T1000 (cell line): ENCODE measurements around the gene RBM38.

ENCODE experiments used
- DNase-seq: peaks from one replicate; lab custom pipeline; 2025; ENCODE audit warnings: mixed read lengths; lab: John Stamatoyannopoulos, UW

Gene RBM38

DNA sequence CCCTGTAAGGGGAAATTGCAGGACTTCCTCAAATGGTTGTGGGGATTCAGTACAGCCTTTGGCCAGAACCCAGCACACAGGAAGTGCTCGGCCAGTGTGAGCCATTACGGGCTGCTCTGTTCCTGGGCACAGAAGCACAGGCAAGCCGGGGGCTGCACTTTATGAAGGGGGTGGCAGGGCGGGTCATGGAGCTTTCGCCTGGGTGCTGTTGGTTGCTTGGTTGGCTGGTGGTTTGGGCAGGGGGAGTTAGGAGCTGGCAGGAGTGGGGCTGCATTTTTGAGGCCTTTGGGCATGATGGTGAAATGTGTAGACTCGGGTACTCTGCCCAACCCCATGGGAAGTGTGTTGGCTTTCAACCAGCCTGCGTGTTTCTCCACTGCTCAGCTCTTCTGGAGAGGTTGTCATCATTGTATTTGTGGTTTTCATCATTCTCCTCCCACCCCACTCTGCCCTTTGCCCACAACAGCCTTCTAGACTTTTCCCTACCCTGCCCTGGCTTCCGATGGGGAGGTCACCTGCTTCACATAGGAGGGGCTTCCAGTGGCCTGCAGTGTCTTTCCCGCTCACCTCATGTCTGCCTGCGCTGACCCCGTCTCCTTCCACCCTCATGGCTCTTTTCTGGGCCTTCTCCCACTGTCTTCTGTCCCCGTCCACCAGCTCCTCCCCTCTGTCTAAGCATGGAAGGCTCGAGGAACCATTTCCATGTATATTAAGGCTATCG lies 16.1 kb upstream of the RBM38 start:
- no peak for DNase-seq

- no peak for DNase-seq
Observed at GRCh38 chr20:57375652-57376230, 15.5 kb upstream of the RBM38 start.

- DNase-seq, result no peak
Observed at GRCh38 chr20:57377350-57377749, 13.8 kb upstream of the RBM38 start.

DNA sequence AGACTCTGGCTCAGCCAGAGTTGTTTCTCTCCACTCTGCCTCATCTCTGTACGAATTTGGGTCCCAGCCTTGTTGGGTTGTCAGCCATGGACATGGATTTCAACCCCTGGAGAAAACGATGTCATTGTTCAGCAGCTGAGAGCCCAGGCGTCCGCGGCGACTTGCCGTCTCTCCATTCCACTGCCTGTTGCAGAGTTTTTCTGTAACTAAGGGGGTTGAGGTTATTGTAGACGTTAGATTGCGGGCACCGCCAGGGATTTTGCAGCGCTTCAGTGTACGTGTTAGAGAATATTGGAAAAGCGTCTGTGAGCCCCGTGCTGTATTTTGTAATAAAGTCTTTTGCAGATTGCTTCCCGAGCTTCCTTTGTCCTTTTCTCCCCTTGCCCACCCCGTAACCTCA lies 13.1 kb upstream of the RBM38 start:
- no peak for DNase-seq

- DNase-seq, result no peak
Observed at GRCh38 chr20:57378646-57379262, 12.4 kb upstream of the RBM38 start.

- no peak for DNase-seq
Observed at GRCh38 chr20:57379263-57379647, 11.9 kb upstream of the RBM38 start.

- DNase-seq, result no peak
Observed at GRCh38 chr20:57380081-57380750, 11.0 kb upstream of the RBM38 start.

- DNase-seq, result peak; percentile 74
Observed at GRCh38 chr20:57381596-57382503, 9.3 kb upstream of the RBM38 start.

GRCh38 chr20:57382516-57382915 lies 8.7 kb upstream of the RBM38 start:
- DNase-seq, result no peak

DNA sequence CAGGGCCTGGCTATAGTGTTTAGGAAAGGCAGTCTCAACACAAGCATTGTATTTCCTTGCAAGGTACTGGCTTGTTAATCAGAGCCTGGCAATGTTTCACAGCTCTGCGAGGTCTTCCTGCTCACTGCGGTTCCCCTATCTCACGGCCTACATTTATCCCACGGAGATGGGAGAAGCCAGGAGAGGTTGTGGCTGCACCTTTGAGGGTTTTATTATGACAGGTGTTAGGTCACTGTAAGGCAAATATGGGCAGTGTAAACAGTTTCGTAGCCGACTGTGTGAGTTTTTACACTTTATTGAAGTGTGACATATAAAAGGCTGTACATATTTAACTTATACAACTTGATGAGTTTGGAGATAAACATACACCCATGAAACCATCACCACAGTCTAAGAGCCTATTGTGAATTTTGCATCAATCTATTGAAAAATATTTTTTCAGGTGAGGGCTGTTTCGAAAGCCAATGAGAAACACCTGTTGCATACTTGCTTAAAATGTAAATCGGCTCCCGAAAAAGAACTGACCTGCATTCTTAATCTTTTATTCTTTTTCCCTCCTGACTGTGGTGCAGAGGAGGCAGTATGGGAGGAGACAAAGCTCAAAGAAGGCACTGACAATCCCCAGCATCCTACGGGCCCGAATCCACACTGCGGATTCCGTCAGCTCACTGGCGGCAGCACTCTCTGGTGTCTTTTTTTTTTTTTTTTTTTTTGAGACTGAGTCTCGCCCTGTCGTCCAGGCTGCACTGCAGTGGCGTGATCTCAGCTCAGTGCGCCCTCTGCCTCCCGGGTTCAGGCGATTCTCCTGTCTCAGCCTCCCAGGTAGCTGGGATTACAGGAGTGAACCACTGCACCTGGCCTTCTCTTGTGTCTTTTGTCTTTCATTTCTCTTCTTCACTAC lies 7.5 kb upstream of the RBM38 start:
- no peak for DNase-seq

DNA sequence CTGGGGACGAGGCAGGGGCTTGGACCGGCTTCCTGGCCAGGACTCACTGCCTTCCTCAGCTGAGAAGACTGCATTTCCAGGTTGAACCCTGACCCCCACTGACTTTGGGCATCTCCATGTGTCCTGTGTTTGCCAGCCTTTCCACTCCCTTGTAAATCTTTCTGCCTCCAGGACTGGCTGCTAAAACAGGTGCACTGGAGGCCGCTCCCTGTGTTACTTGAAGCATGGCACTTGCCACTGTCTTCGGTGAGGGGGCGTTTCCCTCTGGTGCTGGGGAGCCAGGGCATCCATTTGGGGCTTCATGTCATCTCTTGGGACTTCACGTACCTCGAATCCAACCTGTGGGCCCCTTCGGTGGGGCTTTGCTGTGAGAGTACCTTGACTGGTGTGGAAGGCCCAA lies 6.7 kb upstream of the RBM38 start:
- DNase-seq, result no peak

- DNase-seq, result no peak
Observed at GRCh38 chr20:57384953-57385761, 6.0 kb upstream of the RBM38 start.

- DNase-seq, result no peak
Observed at GRCh38 chr20:57385940-57386339, 5.3 kb upstream of the RBM38 start.

- DNase-seq, result no peak
Observed at GRCh38 chr20:57386762-57387161, 4.4 kb upstream of the RBM38 start.

DNA sequence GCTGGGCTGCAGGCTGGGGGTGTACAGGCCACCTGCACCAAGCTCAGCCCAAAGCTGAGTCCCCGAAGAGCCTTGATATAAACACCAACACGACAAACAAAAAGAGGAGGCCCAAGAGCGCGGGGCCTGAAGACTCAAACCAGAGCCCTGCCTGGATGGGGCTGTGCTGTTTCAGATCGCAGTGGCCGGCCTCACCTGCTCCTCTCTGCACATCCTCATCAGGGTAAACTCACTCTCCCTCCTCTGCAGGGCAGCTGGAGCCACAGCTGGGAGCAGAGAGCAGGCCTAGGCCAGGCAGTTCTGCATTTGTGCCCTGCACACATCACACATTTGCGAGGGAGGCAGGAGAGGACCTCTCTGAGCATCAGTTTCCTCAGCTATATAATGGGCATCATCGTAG lies 3.7 kb upstream of the RBM38 start:
- DNase-seq, result no peak

- no peak for DNase-seq
Observed at GRCh38 chr20:57387945-57388371, 3.2 kb upstream of the RBM38 start.

DNA sequence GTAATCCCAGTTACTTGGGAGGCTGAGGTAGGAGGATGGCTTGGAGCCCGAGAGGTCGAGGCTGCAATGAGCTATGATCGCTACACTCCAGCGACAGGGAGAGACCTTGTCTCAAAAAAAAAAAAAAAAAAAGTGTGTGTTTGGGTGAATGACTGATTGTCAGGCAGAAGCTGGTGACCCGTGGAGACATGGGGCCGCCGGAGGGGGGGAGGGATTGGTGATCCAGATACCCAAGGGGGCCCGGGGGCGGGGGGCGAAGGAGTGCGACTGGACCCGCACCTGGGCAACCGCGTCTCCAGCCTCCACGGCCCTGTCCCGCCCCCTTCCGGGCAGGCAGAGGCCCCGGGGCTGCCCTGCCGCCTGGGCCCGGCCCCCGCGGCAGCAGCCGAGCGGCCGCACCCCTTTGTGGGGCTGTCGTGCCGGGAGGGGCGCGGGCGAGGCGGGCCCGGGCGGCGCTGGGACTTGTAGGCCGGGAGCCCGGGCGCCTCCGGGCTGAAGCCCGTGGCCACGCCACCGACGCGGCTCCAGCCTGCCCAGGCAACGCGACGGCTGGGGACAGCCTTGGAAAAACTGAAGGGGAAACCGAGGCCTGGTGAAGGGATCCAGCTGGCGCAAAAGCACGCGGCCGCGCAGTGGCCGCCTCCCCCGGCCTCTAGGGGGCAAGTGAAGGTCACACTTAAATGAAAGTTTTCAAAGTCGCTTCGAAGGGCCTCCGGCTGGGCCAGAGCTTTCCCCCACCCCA lies 2.1 kb upstream of the RBM38 start:
- no peak for DNase-seq

- no peak for DNase-seq
Observed at GRCh38 chr20:57389695-57390603, 1.2 kb upstream of the RBM38 start.
